IgD-negative memory B cell (primary cell): ENCODE data around the gene ARID5A. TPM values are rescaled to one million over a fixed set of nuclear protein-coding genes. Genes with fewer than 3 reads are reported as not detected.

Experiments used
- H3K27ac Mint-ChIP-seq, 3 donors: one replicate each; pipeline ENCODE4 v1.8.0; 2020 to 2022; ENCODE audit warnings: mild to moderate bottlenecking in 3 of 3, mixed read lengths in 3 of 3, moderate library complexity in 1 of 3
- H3K27me3 Mint-ChIP-seq: one replicate; pipeline ENCODE4 v1.8.0; 2021; ENCODE audit warnings: mixed read lengths
- H3K36me3 Mint-ChIP-seq: one replicate; pipeline ENCODE4 v1.8.0; 2020; ENCODE audit warnings: mild to moderate bottlenecking, mixed read lengths
- H3K4me1 Mint-ChIP-seq, 3 donors: one replicate each; pipeline ENCODE4 v1.8.0; 2020 to 2022; ENCODE audit warnings: mixed read lengths in 3 of 3, mild to moderate bottlenecking in 1 of 3
- H3K4me3 Mint-ChIP-seq, 4 donors: one replicate each; pipeline ENCODE4 v1.8.0; 2020 to 2022; ENCODE audit warnings: mild to moderate bottlenecking in 4 of 4, mixed read lengths in 4 of 4, moderate library complexity in 3 of 4
- H3K9me3 Mint-ChIP-seq, 3 donors: one replicate each; pipeline ENCODE4 v1.8.0; 2020 to 2021; ENCODE audit warnings: mixed read lengths in 3 of 3, mild to moderate bottlenecking in 1 of 3
- polyA plus RNA-seq: library from polyadenylated mRNA; unstranded; fragments of 300-500 nt; fragmentation: Illumina TruSeq; gene quantifications from one replicate; pipeline ENCODE4 v1.2.3, GENCODE V29; 2021

The ARID5A gene
- polyA plus RNA-seq, 1 donor from 2014 or later, result 62.3 TPM

- H3K36me3 Mint-ChIP-seq, result no peaks in the 10 kb centered on the region
- peaks cover 0 to 14% (median 8%) of the 10 kb centered on the region in 3 donors for H3K4me1 Mint-ChIP-seq
- H3K9me3 Mint-ChIP-seq, result no peaks in the 10 kb centered on the region
- peak overlapping the region in 1 of 3 donors; percentile 27 for H3K27ac Mint-ChIP-seq
- peak overlapping the region in 2 of 4 donors; percentile 41 to 86 for H3K4me3 Mint-ChIP-seq
- peaks cover 3% of the 10 kb centered on the region for H3K27me3 Mint-ChIP-seq
Measured at GRCh38 chr2:96501886-96502810, 34.4 kb upstream of the ARID5A start.

GRCh38 chr2:96502891-96503636, 33.5 kb upstream of the ARID5A start:
- H3K4me3 Mint-ChIP-seq, result peak overlapping the region in 1 of 4 donors; percentile 73
- peaks cover 4 to 15% (median 8%) of the 10 kb centered on the region in 3 donors for H3K4me1 Mint-ChIP-seq
- no peaks in the 10 kb centered on the region for H3K9me3 Mint-ChIP-seq
- H3K36me3 Mint-ChIP-seq, result no peaks in the 10 kb centered on the region
- peaks cover 5% of the 10 kb centered on the region for H3K27me3 Mint-ChIP-seq
- no peak overlapping the region for H3K27ac Mint-ChIP-seq

- no peaks in the 10 kb centered on the region for H3K9me3 Mint-ChIP-seq
- H3K27ac Mint-ChIP-seq, result no peak overlapping the region
- H3K4me3 Mint-ChIP-seq, result peak overlapping the region in 1 of 4 donors; percentile 73
- peaks cover 5 to 15% (median 8%) of the 10 kb centered on the region in 3 donors for H3K4me1 Mint-ChIP-seq
- H3K27me3 Mint-ChIP-seq, result peaks cover 4% of the 10 kb centered on the region
- H3K36me3 Mint-ChIP-seq, result no peaks in the 10 kb centered on the region
Measured at GRCh38 chr2:96503637-96504243, 32.8 kb upstream of the ARID5A start.

GRCh38 chr2:96505231-96505889, 31.2 kb upstream of the ARID5A start, which contains the start of gene NEURL3:
Gene NEURL3, minus strand, starts transcription at chr2:96505357. Its CDS starts 71 bp downstream, at chr2:96505286.
- no peaks in the 10 kb centered on the region for H3K36me3 Mint-ChIP-seq
- H3K27ac Mint-ChIP-seq, result no peak within 1 kb of the TSS
- H3K4me1 Mint-ChIP-seq, result peaks cover 11 to 24% (median 20%) of the 10 kb centered on the region in 3 donors
- peaks cover 8% of the 10 kb centered on the region for H3K27me3 Mint-ChIP-seq
- no peaks in the 10 kb centered on the region for H3K9me3 Mint-ChIP-seq
- no peak within 1 kb of the TSS for H3K4me3 Mint-ChIP-seq

GRCh38 chr2:96506016-96506906, 30.3 kb upstream of the ARID5A start:
- H3K9me3 Mint-ChIP-seq, result no peaks in the 10 kb centered on the region
- peak overlapping the region in 2 of 4 donors; percentile 3 to 36 for H3K4me3 Mint-ChIP-seq
- no peak overlapping the region for H3K27ac Mint-ChIP-seq
- peaks cover 11 to 20% (median 16%) of the 10 kb centered on the region in 3 donors for H3K4me1 Mint-ChIP-seq
- H3K36me3 Mint-ChIP-seq, result no peaks in the 10 kb centered on the region
- H3K27me3 Mint-ChIP-seq, result peaks cover 7% of the 10 kb centered on the region

GRCh38 chr2:96506907-96507240, 29.7 kb upstream of the ARID5A start:
- H3K4me1 Mint-ChIP-seq, result peaks cover 11 to 16% (median 15%) of the 10 kb centered on the region in 3 donors
- no peak overlapping the region for H3K27ac Mint-ChIP-seq
- H3K27me3 Mint-ChIP-seq, result peaks cover 7% of the 10 kb centered on the region
- no peaks in the 10 kb centered on the region for H3K9me3 Mint-ChIP-seq
- peak overlapping the region in 2 of 4 donors; percentile 3 to 36 for H3K4me3 Mint-ChIP-seq
- H3K36me3 Mint-ChIP-seq, result no peaks in the 10 kb centered on the region

- Mint-ChIP-seq H3K4me1 (peaks cover 11 to 13% (median 12%) of the 10 kb centered on the region in 3 donors), H3K4me3 (peak overlapping the region; percentile 29 to 88 (median 80)), H3K9me3 (no peaks in the 10 kb centered on the region), H3K27me3 (peaks cover 7% of the 10 kb centered on the region), H3K36me3 (no peaks in the 10 kb centered on the region), H3K27ac (peak overlapping the region in 1 of 3 donors; percentile 69)
Measured at GRCh38 chr2:96507957-96508520, 28.5 kb upstream of the ARID5A start.

GRCh38 chr2:96508521-96509113, 27.9 kb upstream of the ARID5A start:
- H3K27ac Mint-ChIP-seq, result no peak overlapping the region
- H3K36me3 Mint-ChIP-seq, result no peaks in the 10 kb centered on the region
- peaks cover 7% of the 10 kb centered on the region for H3K27me3 Mint-ChIP-seq
- no peaks in the 10 kb centered on the region for H3K9me3 Mint-ChIP-seq
- peaks cover 10 to 13% (median 11%) of the 10 kb centered on the region in 3 donors for H3K4me1 Mint-ChIP-seq
- H3K4me3 Mint-ChIP-seq, result peak overlapping the region; percentile 10 to 68 (median 31)

GRCh38 chr2:96509114-96509846, 27.3 kb upstream of the ARID5A start:
- Mint-ChIP-seq H3K9me3 (no peaks in the 10 kb centered on the region), H3K4me1 (peaks cover 10 to 13% (median 11%) of the 10 kb centered on the region in 3 donors), H3K4me3 (peak overlapping the region; percentile 24 to 88 (median 70))

GRCh38 chr2:96509847-96510230, 26.7 kb upstream of the ARID5A start:
- Mint-ChIP-seq H3K9me3 (no peaks in the 10 kb centered on the region), H3K4me1 (peaks cover 10 to 13% (median 11%) of the 10 kb centered on the region in 3 donors), H3K27me3 (peaks cover 9% of the 10 kb centered on the region), H3K36me3 (no peaks in the 10 kb centered on the region), H3K27ac (peak overlapping the region in 1 of 3 donors; percentile 66), H3K4me3 (peak overlapping the region in 1 of 4 donors; percentile 88)

More at GRCh38 chr2:96509114-96509846, 27.3 kb upstream of the ARID5A start:
- Mint-ChIP-seq H3K36me3 (no peaks in the 10 kb centered on the region), H3K27ac (peak overlapping the region in 1 of 3 donors; percentile 79), H3K27me3 (peaks cover 9% of the 10 kb centered on the region)

- Mint-ChIP-seq H3K36me3 (peaks cover 3% of the 10 kb centered on the region), H3K9me3 (no peaks in the 10 kb centered on the region), H3K4me1 (peaks cover 10 to 13% (median 11%) of the 10 kb centered on the region in 3 donors), H3K4me3 (peak overlapping the region in 1 of 4 donors; percentile 56), H3K27ac (no peak overlapping the region), H3K27me3 (peaks cover 9% of the 10 kb centered on the region)
Measured at GRCh38 chr2:96510931-96511595, 25.5 kb upstream of the ARID5A start.

- H3K4me3 Mint-ChIP-seq, result no peak overlapping the region
- peaks cover 9% of the 10 kb centered on the region for H3K27me3 Mint-ChIP-seq
- no peak overlapping the region for H3K27ac Mint-ChIP-seq
- peaks cover 6% of the 10 kb centered on the region for H3K36me3 Mint-ChIP-seq
- H3K4me1 Mint-ChIP-seq, result peaks cover 10 to 13% (median 11%) of the 10 kb centered on the region in 3 donors
- peaks cover 0 to 2% (median under 1%) of the 10 kb centered on the region in 3 donors for H3K9me3 Mint-ChIP-seq
Measured at GRCh38 chr2:96511851-96512250, 24.7 kb upstream of the ARID5A start.
